Measurements from ENCODE around the gene MBP. TPM values are rescaled to one million over a fixed set of nuclear protein-coding genes. Genes with fewer than 3 reads are reported as not detected.

The MBP gene
- total RNA-seq, 1 experiment from 2014 or later = not detected

GRCh38 chr18:76956648-76957047 lies 175.9 kb downstream of the MBP start:
- no peaks in the 10 kb centered on the region for H3K4me1 ChIP-seq (ENCODE audit: insufficient read depth, low read length, poor library complexity, severe bottlenecking)
- intact Hi-C loops (cut with micrococcal nuclease; ENCODE audit: unreplicated experiment) = no loop called here
- H3K27me3 ChIP-seq (replicated peaks; ENCODE audit: insufficient read depth, low read depth, low read length, poor library complexity) = no peaks in the 10 kb centered on the region
- no TSS peak for BruUV-seq (replicated peaks)
- ChIA-PET CTCF (no interaction called here), POLR2A (ENCODE audit: low non-redundant PET) (no interaction called here)
- no peaks in the 10 kb centered on the region for H3K9me3 ChIP-seq (ENCODE audit: low read depth, low read length, poor library complexity, severe bottlenecking)
- TF ChIP-seq CTCF (conservative IDR thresholded peaks at IDR 0.05; ENCODE audit: low read depth, low read length) (no peak), EZH2 (IDR thresholded peaks at IDR 0.05; ENCODE audit: borderline replicate concordance, low read depth, low read length, poor library complexity, severe bottlenecking) (no peak)
- peaks cover 3% of the 10 kb centered on the region for H3K36me3 ChIP-seq (ENCODE audit: insufficient read depth, low read length, poor library complexity, severe bottlenecking)
- H3K4me3 ChIP-seq (ENCODE audit: low read depth, low read length, poor library complexity, severe bottlenecking) = no peak overlapping the region
- no peak for DNase-seq (ENCODE audit: low spot score)
- no peak overlapping the region for H3K27ac ChIP-seq (ENCODE audit: low read depth, low read length, poor library complexity, severe bottlenecking)

GRCh38 chr18:76955524-76956170 lies 176.9 kb downstream of the MBP start:
- Histone ChIP-seq H3K4me3 (ENCODE audit: low read depth, low read length, poor library complexity, severe bottlenecking) (no peak overlapping the region), H3K9me3 (ENCODE audit: low read depth, low read length, poor library complexity, severe bottlenecking) (no peaks in the 10 kb centered on the region), H3K27me3 (replicated peaks; ENCODE audit: insufficient read depth, low read depth, low read length, poor library complexity) (no peaks in the 10 kb centered on the region), H3K27ac (ENCODE audit: low read depth, low read length, poor library complexity, severe bottlenecking) (no peak overlapping the region), H3K36me3 (ENCODE audit: insufficient read depth, low read length, poor library complexity, severe bottlenecking) (peaks cover 3% of the 10 kb centered on the region), H3K4me1 (ENCODE audit: insufficient read depth, low read length, poor library complexity, severe bottlenecking) (no peaks in the 10 kb centered on the region)
- no peak for DNase-seq (ENCODE audit: low spot score)
- ChIA-PET POLR2A (ENCODE audit: low non-redundant PET) (no interaction called here), CTCF (no interaction called here)
- TF ChIP-seq EZH2 (IDR thresholded peaks at IDR 0.05; ENCODE audit: borderline replicate concordance, low read depth, low read length, poor library complexity, severe bottlenecking) = no peak
- no peak for TF ChIP-seq CTCF (conservative IDR thresholded peaks at IDR 0.05; ENCODE audit: low read depth, low read length)
- intact Hi-C loops (cut with micrococcal nuclease; ENCODE audit: unreplicated experiment) = no loop called here
- no TSS peak for BruUV-seq (replicated peaks)

DNA sequence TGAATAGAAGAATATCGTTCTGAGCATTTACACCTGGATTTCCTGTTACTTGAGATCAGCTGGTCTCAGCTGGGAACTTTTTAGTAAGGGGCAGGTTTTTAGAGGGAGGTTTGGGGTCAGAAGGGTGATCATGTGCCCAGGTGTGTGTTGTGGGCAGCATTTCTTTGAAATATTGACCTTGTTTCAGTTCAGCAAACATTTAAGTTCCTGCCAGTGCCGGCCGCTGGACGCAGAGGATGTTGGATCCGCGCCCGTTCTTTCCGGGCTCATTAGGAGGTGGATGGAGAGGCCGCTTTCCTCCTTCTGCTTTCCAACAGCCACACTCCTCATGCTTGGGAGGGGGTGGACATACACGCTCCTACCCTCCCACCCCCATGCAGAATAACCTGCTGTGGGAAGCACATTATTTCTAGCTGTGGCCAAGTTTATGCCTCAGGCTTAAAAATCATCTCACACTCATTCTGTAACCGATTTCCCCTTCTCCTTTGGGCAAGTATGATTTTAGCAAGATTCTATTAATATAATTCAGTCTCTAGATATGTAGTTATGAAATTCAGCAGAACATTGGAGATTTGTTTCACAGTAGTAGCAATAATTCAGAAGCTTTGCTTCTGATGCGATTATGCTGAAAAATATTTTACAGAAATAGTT lies 178.9 kb downstream of the MBP start:
- CTCF ChIA-PET = no interaction called here
- Histone ChIP-seq H3K36me3 (ENCODE audit: insufficient read depth, low read length, poor library complexity, severe bottlenecking) (peaks cover 3% of the 10 kb centered on the region), H3K4me1 (ENCODE audit: insufficient read depth, low read length, poor library complexity, severe bottlenecking) (no peaks in the 10 kb centered on the region), H3K27me3 (replicated peaks; ENCODE audit: insufficient read depth, low read depth, low read length, poor library complexity) (no peaks in the 10 kb centered on the region), H3K27ac (ENCODE audit: low read depth, low read length, poor library complexity, severe bottlenecking) (no peak overlapping the region), H3K4me3 (ENCODE audit: low read depth, low read length, poor library complexity, severe bottlenecking) (no peak overlapping the region), H3K9me3 (ENCODE audit: low read depth, low read length, poor library complexity, severe bottlenecking) (no peaks in the 10 kb centered on the region)
- intact Hi-C loops (cut with micrococcal nuclease; ENCODE audit: unreplicated experiment) = no loop called here
- TF ChIP-seq EZH2 (IDR thresholded peaks at IDR 0.05; ENCODE audit: borderline replicate concordance, low read depth, low read length, poor library complexity, severe bottlenecking) (no peak), CTCF (conservative IDR thresholded peaks at IDR 0.05; ENCODE audit: low read depth, low read length) (no peak)
- no peak for DNase-seq (ENCODE audit: low spot score)
- POLR2A ChIA-PET (ENCODE audit: low non-redundant PET) = interaction anchor here (0.5 kb wide), 1 partner anchor 201 kb away, joined by 3 read pairs; no protein-coding TSS in a partner anchor
- BruUV-seq (replicated peaks) = no TSS peak
